Liver (tissue), 9 donors: ENCODE measurements around the gene ICAM1. TPM values are rescaled to one million over a fixed set of nuclear protein-coding genes. Genes with fewer than 3 reads are reported as not detected.

Source experiments
- DNase-seq: peaks from one replicate; pipeline ENCODE4 v3.0.0-alpha.2; 2017; ENCODE audit warnings: low spot score
- H3K27ac ChIP-seq, 2 donors: one replicate each; pipeline ENCODE4 v1.7.0; 2013; ENCODE audit warnings: inconsistent platforms in 2 of 2, low read length in 2 of 2, control low read depth in 1 of 2, low read depth in 1 of 2, mild to moderate bottlenecking in 1 of 2
- H3K27me3 ChIP-seq, 4 donors: one replicate each; pipeline versions ENCODE4 v1.6.1 to v1.7.0; 2013; ENCODE audit warnings: low read length in 3 of 4, inconsistent platforms in 1 of 4, mild to moderate bottlenecking in 1 of 4, moderate library complexity in 1 of 4; ENCODE audit not compliant: control insufficient read depth in 4 of 4, insufficient read depth in 4 of 4
- H3K36me3 ChIP-seq, 4 donors: one replicate each; pipeline versions ENCODE4 v1.6.1 to v1.7.0; 2013; ENCODE audit warnings: low read length in 3 of 4, mild to moderate bottlenecking in 3 of 4, low read depth in 1 of 4, moderate library complexity in 1 of 4; ENCODE audit not compliant: control insufficient read depth in 4 of 4, insufficient read depth in 3 of 4
- H3K4me1 ChIP-seq, 4 donors: one replicate each; pipeline versions ENCODE4 v1.6.1 to v1.7.0; 2013; ENCODE audit warnings: low read length in 3 of 4, mild to moderate bottlenecking in 3 of 4, moderate library complexity in 1 of 4; ENCODE audit not compliant: control insufficient read depth in 4 of 4, insufficient read depth in 4 of 4
- H3K4me3 ChIP-seq, 3 donors: one replicate each; pipeline versions ENCODE4 v1.6.1 to v1.7.0; 2013; ENCODE audit warnings: low read length in 3 of 3, control low read depth in 1 of 3, low read depth in 1 of 3, mild to moderate bottlenecking in 1 of 3
- H3K9ac ChIP-seq, 2 donors: one replicate each; pipeline ENCODE4 v1.7.0; 2013; ENCODE audit warnings: low read length in 2 of 2, mild to moderate bottlenecking in 2 of 2, moderate library complexity in 2 of 2, control low read depth in 1 of 2, low read depth in 1 of 2
- H3K9me3 ChIP-seq, 4 donors: one replicate each; pipeline versions ENCODE4 v1.6.1 to v1.7.0; 2013; ENCODE audit warnings: low read length in 3 of 4; ENCODE audit not compliant: control insufficient read depth in 4 of 4
- CTCF ChIP-seq: fragments of 150-350 bp; IDR thresholded peaks from 2 replicates; pipeline ENCODE4 v1.5.1; 2017; ENCODE audit warnings: improper control_type of control experiment, low read depth, low read length; ENCODE audit not compliant: missing input control
- EGR1 ChIP-seq, 2 donors: IDR thresholded peaks; 2 replicates each; pipeline ENCODE4 v1.6.1; 2016 to 2018; ENCODE audit warnings: antibody characterized with exemption in 2 of 2, low read depth in 2 of 2
- GABPA ChIP-seq, 2 donors: IDR thresholded peaks in 1 of 2; conservative IDR thresholded peaks in 1 of 2; 2 replicates each; pipeline ENCODE4 v1.6.1; 2016; ENCODE audit warnings: antibody characterized with exemption in 2 of 2, mild to moderate bottlenecking in 1 of 2, moderate library complexity in 1 of 2
- HNF4G ChIP-seq: IDR thresholded peaks from 2 replicates; pipeline ENCODE4 v1.6.1; 2016; ENCODE audit warnings: antibody characterized with exemption
- NR2F2 ChIP-seq: IDR thresholded peaks from 2 replicates; pipeline ENCODE4 v1.6.1; 2016; ENCODE audit warnings: antibody characterized with exemption
- RAD21 ChIP-seq, 2 donors: IDR thresholded peaks; 2 replicates each; pipeline ENCODE4 v1.6.1; 2016; ENCODE audit warnings: antibody characterized with exemption in 2 of 2, mild to moderate bottlenecking in 2 of 2
- REST ChIP-seq: IDR thresholded peaks from 2 replicates; pipeline ENCODE4 v1.6.1; 2016; ENCODE audit warnings: antibody characterized with exemption, mild to moderate bottlenecking
- RXRA ChIP-seq, 2 donors: IDR thresholded peaks; 2 replicates each; pipeline ENCODE4 v1.6.1; 2017 to 2018; ENCODE audit warnings: antibody characterized with exemption in 2 of 2, mild to moderate bottlenecking in 1 of 2
- SP1 ChIP-seq: IDR thresholded peaks from 2 replicates; pipeline ENCODE4 v1.6.1; 2018; ENCODE audit warnings: antibody characterized with exemption, mild to moderate bottlenecking
- TAF1 ChIP-seq: conservative IDR thresholded peaks from 2 replicates; pipeline ENCODE4 v1.6.1; 2016; ENCODE audit warnings: antibody characterized with exemption, mild to moderate bottlenecking
- YY1 ChIP-seq: IDR thresholded peaks from 2 replicates; pipeline ENCODE4 v1.6.1; 2016; ENCODE audit warnings: antibody characterized with exemption, mild to moderate bottlenecking
- ZBTB33 ChIP-seq: IDR thresholded peaks from 2 replicates; pipeline ENCODE4 v1.6.1; 2016; ENCODE audit warnings: antibody characterized with exemption
- WGBS: extraction: QIAGEN DNeasy Blood & Tissue Kit; methylation state at CpG from one replicate; pipeline ENCODE4 v1.1.7; 2013; 5-methylcytosine and 5-hydroxymethylcytosine counted together
- polyA plus RNA-seq, 2 donors: library from polyadenylated mRNA; stranded (reverse) in 1 of 2; unstranded in 1 of 2; fragments of 200-250 nt in 1 of 2; fragments of >200 nt in 1 of 2; fragmentation: Nextera tagmentation in 1 of 2; extraction: Ambion mirVana in 1 of 2; gene quantifications; one replicate each; pipeline versions ENCODE4 v1.2.1 to v1.2.3, GENCODE V29; 2013 to 2015
- total RNA-seq, 2 donors: library from RNA; depleted of rRNA; stranded (reverse); fragments of >200 nt; gene quantifications; one replicate each; pipeline ENCODE4 v1.2.3, GENCODE V29; 2014
- donor health status: healthy.
- donor health status: healthy.
- donor health status: healthy.
- donor health status: healthy.
- donor health status: healthy.

ICAM1 gene
- total and polyA plus RNA-seq, 4 donors = 7.8 to 26.3 (median 19.8) TPM

GRCh38 chr19:10227026-10227971, 43.6 kb upstream of the ICAM1 start (continued):
- TF ChIP-seq CTCF = no peak
- TF ChIP-seq RXRA (IDR thresholded peaks at IDR 0.05) = no peak
- TF ChIP-seq NR2F2 = no peak
- TF ChIP-seq YY1 = no peak
- no peak for TF ChIP-seq SP1
- no peak for TF ChIP-seq TAF1
- TF ChIP-seq RAD21 (IDR thresholded peaks at IDR 0.05) = no peak

- Histone ChIP-seq H3K27me3 (no peaks in the 10 kb centered on the region), H3K4me1 (peaks cover 0 to 15% (median 8%) of the 10 kb centered on the region in 4 donors), H3K9ac (peak overlapping the region in 1 of 2 donors; percentile 8), H3K27ac (no peak overlapping the region), H3K36me3 (peaks cover 0 to 3% (median 0%) of the 10 kb centered on the region in 4 donors), H3K9me3 (no peaks in the 10 kb centered on the region), H3K4me3 (no peak overlapping the region)
- TF ChIP-seq ZBTB33 = no peak
- no peak for TF ChIP-seq GABPA (IDR thresholded peaks at IDR 0.05 in 1 of 2, conservative IDR thresholded peaks at IDR 0.05 in 1 of 2)
- TF ChIP-seq EGR1 (IDR thresholded peaks at IDR 0.05; ENCODE audit: low read depth in 2 of 2) = no peak
- no peak for TF ChIP-seq HNF4G
- no peak for TF ChIP-seq CTCF
- no peak for TF ChIP-seq YY1
- TF ChIP-seq NR2F2 = no peak
- TF ChIP-seq REST = no peak
- TF ChIP-seq TAF1 = no peak
- 85% methylated on average over 5 of the region's 5 CpGs for WGBS
- no peak for DNase-seq
Observed at GRCh38 chr19:10228393-10228792, 42.5 kb upstream of the ICAM1 start.
